Duodenal mucosa (tissue), 2 donors: ENCODE data around the gene LSAMP.

Source experiments
- H3K27ac ChIP-seq: one replicate; pipeline ENCODE4 v1.7.0; 2013; ENCODE audit warnings: low read depth, low read length
- H3K27me3 ChIP-seq, 2 donors: one replicate each; pipeline ENCODE4 v1.7.0; 2013; ENCODE audit warnings: low read length in 2 of 2, control low read depth in 1 of 2; ENCODE audit not compliant: insufficient read depth in 2 of 2, control insufficient read depth in 1 of 2
- H3K36me3 ChIP-seq, 2 donors: one replicate each; pipeline ENCODE4 v1.7.0; 2013; ENCODE audit warnings: low read length in 2 of 2, control low read depth in 1 of 2; ENCODE audit not compliant: insufficient read depth in 2 of 2, control insufficient read depth in 1 of 2
- H3K4me1 ChIP-seq, 2 donors: one replicate each; pipeline ENCODE4 v1.7.0; 2013; ENCODE audit warnings: low read length in 2 of 2, control low read depth in 1 of 2; ENCODE audit not compliant: insufficient read depth in 2 of 2, control insufficient read depth in 1 of 2
- H3K4me3 ChIP-seq, 2 donors: one replicate each; pipeline ENCODE4 v1.7.0; 2013; ENCODE audit warnings: low read length in 2 of 2, low read depth in 1 of 2
- H3K9ac ChIP-seq, 2 donors: one replicate each; pipeline ENCODE4 v1.7.0; 2013; ENCODE audit warnings: low read length in 2 of 2, low read depth in 1 of 2
- H3K9me3 ChIP-seq, 2 donors: one replicate each; pipeline ENCODE4 v1.7.0; 2013; ENCODE audit warnings: low read length in 2 of 2, control low read depth in 1 of 2; ENCODE audit not compliant: control insufficient read depth in 1 of 2

Gene LSAMP

DNA sequence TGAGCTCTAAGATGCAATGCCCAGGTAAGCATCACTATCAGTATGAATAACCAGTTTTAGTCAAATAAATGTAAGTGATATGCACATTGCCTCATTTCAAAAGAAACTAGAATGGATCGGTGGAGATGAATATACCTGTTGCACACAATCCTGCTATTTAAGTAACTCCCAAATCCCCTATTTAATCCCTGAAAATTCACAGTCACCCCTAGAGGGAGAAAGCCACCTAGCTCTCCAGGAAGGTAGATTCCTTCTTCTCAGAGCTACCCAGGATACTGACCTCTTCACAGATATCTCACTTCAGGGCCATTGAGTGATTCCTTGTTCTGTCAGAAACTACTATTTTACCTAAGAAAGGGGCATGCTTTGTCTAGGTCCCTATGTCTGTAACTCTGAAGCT lies 11.7 kb downstream of the LSAMP start:
- no peak overlapping the region for H3K4me3 ChIP-seq
- H3K9me3 ChIP-seq, result no peaks in the 10 kb centered on the region
- H3K9ac ChIP-seq, result no peak overlapping the region
- no peaks in the 10 kb centered on the region for H3K36me3 ChIP-seq
- no peak overlapping the region for H3K27ac ChIP-seq
- H3K27me3 ChIP-seq, result no peaks in the 10 kb centered on the region
- no peaks in the 10 kb centered on the region for H3K4me1 ChIP-seq

DNA sequence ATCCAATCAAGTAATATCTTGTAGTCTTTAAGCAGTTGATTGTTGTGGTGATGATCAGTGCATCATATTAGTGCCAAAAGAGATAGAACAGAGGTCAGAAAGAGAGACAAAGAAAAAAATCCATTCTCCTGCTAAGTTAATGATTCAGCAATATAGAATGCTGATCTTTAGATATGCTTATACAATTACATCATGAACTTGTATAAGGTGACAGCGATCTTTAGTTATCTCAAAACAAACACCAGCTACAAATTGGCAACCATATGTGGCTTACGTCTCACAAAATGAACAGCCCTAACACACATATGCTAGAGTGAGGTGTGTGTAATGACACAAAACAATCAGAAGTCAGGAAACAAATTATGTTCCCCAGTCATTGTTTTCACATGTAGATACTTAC lies 12.5 kb downstream of the LSAMP start:
- H3K4me1 ChIP-seq, result no peaks in the 10 kb centered on the region

DNA sequence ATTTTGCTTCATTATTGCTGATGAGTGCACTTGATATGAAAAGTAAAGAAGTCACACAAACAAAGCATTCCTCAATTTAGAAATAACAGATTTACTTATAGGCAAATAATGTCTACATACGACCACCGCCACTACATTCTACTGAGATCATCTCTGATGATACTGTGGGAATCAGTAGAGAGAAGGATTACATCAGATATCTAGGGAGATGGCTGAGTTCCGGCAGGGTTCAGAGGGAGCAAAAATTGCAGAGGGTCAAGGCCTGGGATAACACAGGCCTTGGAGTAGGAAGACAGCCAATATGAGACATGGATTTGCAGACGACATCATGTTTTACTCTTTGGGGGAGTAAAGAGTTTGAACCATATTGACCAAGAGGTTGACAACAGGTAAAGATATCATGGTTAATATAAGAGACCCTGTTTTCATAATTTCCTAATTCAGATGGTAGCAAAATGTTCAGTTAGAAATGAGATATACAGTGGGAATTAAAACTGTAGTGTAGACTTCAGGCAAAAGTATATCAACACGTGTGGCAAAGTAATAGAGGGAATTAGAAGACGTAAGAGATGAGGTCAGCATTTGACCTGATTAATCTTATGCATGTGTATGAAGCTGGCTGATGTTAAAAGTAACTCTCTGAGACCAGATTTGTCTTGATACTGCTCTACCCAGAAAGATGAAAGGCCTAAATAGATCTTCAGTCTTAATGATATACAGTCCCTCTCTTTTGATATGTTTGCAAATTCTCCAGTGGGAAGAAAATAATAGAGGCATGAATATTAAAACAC lies 15.6 kb downstream of the LSAMP start:
- Histone ChIP-seq H3K27me3 (no peaks in the 10 kb centered on the region), H3K36me3 (no peaks in the 10 kb centered on the region), H3K27ac (no peak overlapping the region), H3K4me1 (no peaks in the 10 kb centered on the region), H3K9me3 (no peaks in the 10 kb centered on the region), H3K4me3 (no peak overlapping the region), H3K9ac (no peak overlapping the region)

More for the DNA sequence above, 12.5 kb downstream of the LSAMP start:
- H3K4me3 ChIP-seq, result no peak overlapping the region
- no peaks in the 10 kb centered on the region for H3K27me3 ChIP-seq
- H3K9me3 ChIP-seq, result no peaks in the 10 kb centered on the region
- H3K36me3 ChIP-seq, result no peaks in the 10 kb centered on the region
- no peak overlapping the region for H3K27ac ChIP-seq
- no peak overlapping the region for H3K9ac ChIP-seq

DNA sequence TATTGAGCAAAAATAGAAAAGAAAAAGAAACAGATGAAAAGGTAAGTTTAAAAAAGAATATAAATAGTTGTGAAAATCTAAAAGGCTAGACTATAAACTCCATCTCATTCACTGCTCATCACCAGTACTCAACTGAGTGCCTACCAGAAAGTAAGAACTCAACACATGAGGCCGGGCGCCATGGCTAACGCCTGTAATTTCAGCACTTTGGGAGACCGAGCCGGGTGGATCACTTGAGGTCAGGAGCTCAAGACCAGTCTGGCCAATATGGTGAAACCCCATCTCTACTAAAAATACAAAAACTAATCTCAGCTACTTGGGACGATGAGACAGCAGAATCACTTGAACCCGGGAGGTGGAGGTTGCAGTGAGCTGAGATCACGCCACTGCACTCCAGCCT lies 19.3 kb downstream of the LSAMP start:
- H3K9ac ChIP-seq, result no peak overlapping the region
- H3K9me3 ChIP-seq, result peaks cover 0 to 3% of the 10 kb centered on the region in 2 donors

DNA sequence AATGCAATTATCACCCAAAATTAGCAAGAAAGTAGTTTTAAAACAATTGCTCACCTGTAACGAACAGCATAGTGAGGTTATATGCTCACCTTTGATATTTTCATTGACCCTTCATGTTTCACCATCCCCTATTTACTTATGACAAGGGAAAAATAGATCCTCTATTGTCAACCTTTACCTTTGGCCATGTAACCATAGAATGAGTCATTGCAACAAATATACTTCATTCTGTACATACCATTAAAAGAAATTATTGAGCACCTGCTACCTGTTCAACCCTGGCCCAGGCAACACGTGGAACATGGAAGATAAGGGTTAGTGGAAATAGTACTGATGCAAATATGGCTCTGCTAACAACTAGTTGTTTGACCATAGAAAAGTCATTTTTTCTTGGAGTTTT lies 20.2 kb downstream of the LSAMP start:
- H3K27me3 ChIP-seq, result no peaks in the 10 kb centered on the region
- no peak overlapping the region for H3K9ac ChIP-seq
- H3K4me1 ChIP-seq, result no peaks in the 10 kb centered on the region
- H3K36me3 ChIP-seq, result no peaks in the 10 kb centered on the region
- H3K27ac ChIP-seq, result no peak overlapping the region
- H3K9me3 ChIP-seq, result peaks cover 0 to 3% of the 10 kb centered on the region in 2 donors
- no peak overlapping the region for H3K4me3 ChIP-seq

More for the DNA sequence above, 19.3 kb downstream of the LSAMP start:
- Histone ChIP-seq H3K4me1 (no peaks in the 10 kb centered on the region), H3K36me3 (no peaks in the 10 kb centered on the region), H3K4me3 (no peak overlapping the region), H3K27me3 (no peaks in the 10 kb centered on the region), H3K27ac (no peak overlapping the region)

DNA sequence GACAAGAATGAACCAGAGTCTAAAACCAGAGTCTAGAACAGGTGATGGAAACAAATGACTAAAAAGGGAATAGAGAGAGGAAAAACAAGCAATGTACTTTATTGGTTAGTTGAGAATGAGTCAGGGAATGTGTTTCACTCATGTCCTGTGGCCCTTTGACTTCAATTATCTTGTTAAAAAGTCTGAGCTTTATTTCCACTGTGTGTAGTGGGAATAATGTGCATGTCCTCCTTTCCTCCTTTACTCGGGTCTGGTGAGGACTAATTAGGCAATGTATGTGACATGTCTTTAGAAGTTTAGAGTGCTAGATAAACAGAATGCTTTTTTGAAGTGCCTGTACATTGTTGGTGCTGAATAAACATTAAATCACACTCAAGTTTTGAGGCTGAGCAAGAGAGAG lies 21.3 kb downstream of the LSAMP start:
- H3K27ac ChIP-seq, result no peak overlapping the region
- H3K27me3 ChIP-seq, result no peaks in the 10 kb centered on the region
- no peak overlapping the region for H3K9ac ChIP-seq
- no peaks in the 10 kb centered on the region for H3K36me3 ChIP-seq
- H3K4me1 ChIP-seq, result no peaks in the 10 kb centered on the region
- H3K4me3 ChIP-seq, result no peak overlapping the region
- H3K9me3 ChIP-seq, result peaks cover 0 to 3% of the 10 kb centered on the region in 2 donors

DNA sequence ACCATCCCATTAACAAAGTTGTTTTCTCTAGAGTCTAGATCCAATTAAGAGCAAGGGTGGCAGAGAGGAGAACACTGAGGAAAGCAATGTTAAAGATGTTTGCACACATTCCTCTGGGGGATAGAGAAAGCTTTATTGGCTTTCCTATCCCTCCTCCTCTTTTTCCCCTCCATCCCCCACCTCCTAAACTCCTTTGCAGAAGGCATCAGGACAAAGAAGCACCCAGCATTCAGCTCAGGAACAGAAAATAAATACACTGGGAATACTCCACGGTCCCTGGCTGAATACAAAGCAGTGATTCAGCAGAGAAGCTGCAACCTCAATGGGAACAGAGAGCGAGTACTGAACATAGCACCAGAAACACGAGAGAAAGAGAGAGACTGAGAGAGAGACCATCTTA lies 21.9 kb downstream of the LSAMP start:
- Histone ChIP-seq H3K4me3 (no peak overlapping the region), H3K9ac (no peak overlapping the region)

DNA sequence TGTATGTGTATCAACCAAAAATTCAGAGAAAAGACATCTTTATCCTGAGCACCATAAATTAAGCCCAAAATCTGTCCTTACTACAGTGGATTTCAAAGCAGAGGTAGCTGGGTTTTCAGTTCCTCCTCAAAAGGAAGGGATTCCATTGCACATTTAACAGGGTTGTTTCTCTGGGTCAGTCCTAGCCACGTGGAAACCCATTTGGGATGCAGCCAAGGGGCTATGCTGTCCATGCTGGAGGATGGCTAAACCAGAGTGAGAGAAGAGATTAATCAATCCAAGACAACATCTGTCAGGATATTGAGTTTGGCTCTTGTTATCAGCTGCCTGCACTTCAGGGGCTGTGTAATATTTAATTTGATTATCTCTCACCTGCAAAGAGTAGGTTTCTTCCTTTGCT lies 28.1 kb downstream of the LSAMP start:
- H3K9me3 ChIP-seq, result peaks cover 0 to 3% of the 10 kb centered on the region in 2 donors
- no peaks in the 10 kb centered on the region for H3K36me3 ChIP-seq
- H3K27ac ChIP-seq, result no peak overlapping the region
- H3K27me3 ChIP-seq, result no peaks in the 10 kb centered on the region
- H3K4me3 ChIP-seq, result no peak overlapping the region
- no peaks in the 10 kb centered on the region for H3K4me1 ChIP-seq
- H3K9ac ChIP-seq, result no peak overlapping the region

More for the DNA sequence above, 21.9 kb downstream of the LSAMP start:
- Histone ChIP-seq H3K36me3 (no peaks in the 10 kb centered on the region), H3K27me3 (no peaks in the 10 kb centered on the region), H3K4me1 (no peaks in the 10 kb centered on the region), H3K9me3 (peaks cover 0 to 3% of the 10 kb centered on the region in 2 donors), H3K27ac (no peak overlapping the region)

DNA sequence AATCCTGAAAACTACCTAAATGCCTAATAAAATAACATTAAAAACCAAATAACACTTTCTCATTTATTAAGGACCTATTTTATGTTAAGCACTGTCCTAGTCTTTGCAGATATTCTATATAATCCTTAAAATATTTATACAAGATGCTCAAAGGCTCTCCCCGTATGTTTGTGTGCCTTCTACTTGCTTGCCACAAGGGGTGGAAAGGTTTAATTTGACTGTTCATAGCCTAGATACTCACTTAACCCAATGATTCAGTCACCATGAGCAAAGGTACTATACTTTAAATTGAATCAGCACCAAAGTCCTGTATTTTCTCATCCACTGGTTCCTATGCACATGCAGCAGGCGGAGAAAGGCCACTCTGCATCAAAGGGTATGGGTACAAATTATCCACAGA lies 32.0 kb downstream of the LSAMP start:
- no peak overlapping the region for H3K27ac ChIP-seq
- no peaks in the 10 kb centered on the region for H3K36me3 ChIP-seq
- H3K9ac ChIP-seq, result no peak overlapping the region
- H3K4me1 ChIP-seq, result no peaks in the 10 kb centered on the region
- H3K4me3 ChIP-seq, result no peak overlapping the region
- H3K27me3 ChIP-seq, result no peaks in the 10 kb centered on the region
- no peaks in the 10 kb centered on the region for H3K9me3 ChIP-seq

DNA sequence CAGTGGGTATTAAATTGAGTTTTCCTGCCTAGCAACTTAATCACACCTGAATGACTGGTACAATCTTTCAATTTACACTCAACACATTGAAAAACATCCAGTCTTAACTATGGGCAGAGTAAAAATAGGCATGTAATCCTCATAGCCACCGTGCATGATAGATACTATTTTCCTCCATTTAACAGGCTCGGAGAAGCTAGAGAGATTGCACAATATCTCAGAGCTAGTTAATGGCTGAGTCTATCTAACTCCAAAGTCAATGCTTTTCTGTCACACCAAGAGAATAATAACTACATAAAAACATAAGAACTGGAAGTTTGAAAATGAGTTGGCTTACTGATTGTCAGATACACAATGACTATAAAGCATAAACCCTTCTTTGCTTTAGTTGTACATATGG lies 36.8 kb downstream of the LSAMP start:
- Histone ChIP-seq H3K4me1 (no peaks in the 10 kb centered on the region), H3K4me3 (no peak overlapping the region), H3K27me3 (no peaks in the 10 kb centered on the region), H3K9me3 (no peaks in the 10 kb centered on the region), H3K9ac (no peak overlapping the region), H3K27ac (no peak overlapping the region), H3K36me3 (no peaks in the 10 kb centered on the region)
